Activated T-cell treated with anti-CD3 and anti-CD28 coated beads for 24 hours (primary cell): Measurements from ENCODE around the gene NTM.
"Not testable (repeated sequence)": the region's sequence is repeated elsewhere in the genome, so short reads cannot be mapped to it uniquely, and the experiment has no call there.

Source experiments
- DNase-seq: peaks from one replicate; pipeline ENCODE4 v3.0.0-alpha.2; 2020; ENCODE audit warnings: low read depth

NTM gene

GRCh38 chr11:132370114-132370513, 999.7 kb downstream of the NTM start:
- not testable (repeated sequence) for DNase-seq

- DNase-seq: no peak
Observed at GRCh38 chr11:132373405-132374143, 1003.2 kb downstream of the NTM start.

GRCh38 chr11:132379540-132379939, 1009.1 kb downstream of the NTM start:
- no peak for DNase-seq
